Measurements from ENCODE around the gene THAP2.

THAP2 gene

DNA sequence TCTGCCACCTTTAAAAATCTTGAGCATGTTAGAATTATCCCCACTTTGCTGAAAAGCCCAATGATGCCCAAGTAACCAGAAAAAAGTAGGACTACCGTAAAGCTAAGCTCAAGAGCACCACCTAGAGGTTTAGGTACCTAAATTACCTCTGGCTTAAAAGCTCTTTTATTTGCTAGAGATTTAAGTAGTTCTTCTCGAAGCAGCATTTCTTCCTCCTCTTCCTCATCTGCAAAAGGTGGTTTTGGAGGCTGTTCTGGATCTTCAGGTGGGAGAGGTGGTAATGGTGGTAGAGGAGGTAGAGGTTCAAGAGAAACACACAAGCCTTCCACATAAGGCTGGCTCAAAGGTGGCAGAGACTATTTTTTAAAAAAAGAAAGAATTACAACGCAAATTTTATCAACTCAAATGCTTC, 27.4 kb upstream of the THAP2 start:
- DNase-seq (ENCODE audit: low read depth): peak; percentile 30
- TF ChIP-seq CTCF (IDR thresholded peaks at IDR 0.05; ENCODE audit: low read depth, low read length, missing control alignments): peak; percentile 76
- no peak overlapping the region for H3K4me3 ChIP-seq (ENCODE audit: low read depth, low read length)

GRCh38 chr12:71638499-71638898, 25.6 kb upstream of the THAP2 start:
- DNase-seq (ENCODE audit: low read depth): no peak
- H3K4me3 ChIP-seq (ENCODE audit: low read depth, low read length): no peak overlapping the region
- TF ChIP-seq CTCF (IDR thresholded peaks at IDR 0.05; ENCODE audit: low read depth, low read length, missing control alignments): no peak

GRCh38 chr12:71639341-71639760, 24.8 kb upstream of the THAP2 start:
- no peak for DNase-seq (ENCODE audit: low read depth)
- TF ChIP-seq CTCF (IDR thresholded peaks at IDR 0.05; ENCODE audit: low read depth, low read length, missing control alignments): peak; percentile 47

GRCh38 chr12:71640316-71640715, 23.8 kb upstream of the THAP2 start:
- no peak for TF ChIP-seq CTCF (IDR thresholded peaks at IDR 0.05; ENCODE audit: low read depth, low read length, missing control alignments)
- no peak overlapping the region for H3K4me3 ChIP-seq (ENCODE audit: low read depth, low read length)
- no peak for DNase-seq (ENCODE audit: low read depth)

More at GRCh38 chr12:71639341-71639760, 24.8 kb upstream of the THAP2 start:
- no peak overlapping the region for H3K4me3 ChIP-seq (ENCODE audit: low read depth, low read length)

DNA sequence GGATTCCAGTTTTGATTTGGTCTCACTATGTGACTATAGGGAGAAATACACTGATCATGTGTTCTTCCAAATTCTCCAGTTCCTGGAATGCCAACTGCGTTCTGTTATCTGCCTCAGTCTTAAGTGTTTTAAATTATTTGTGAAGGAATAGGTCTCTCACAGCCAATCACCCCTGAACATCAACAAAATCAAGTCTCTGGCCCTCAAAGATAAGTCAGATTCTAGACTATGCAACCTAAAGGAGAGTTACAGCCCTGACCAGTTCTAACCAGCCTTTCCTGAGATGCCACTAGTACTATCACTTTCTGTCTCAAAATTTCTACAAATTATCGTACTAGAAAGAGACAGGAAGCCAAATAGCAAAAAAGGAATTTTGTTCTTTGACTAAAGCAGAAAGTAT, 22.7 kb upstream of the THAP2 start:
- no peak overlapping the region for H3K4me3 ChIP-seq (ENCODE audit: low read depth, low read length)
- no peak for TF ChIP-seq CTCF (IDR thresholded peaks at IDR 0.05; ENCODE audit: low read depth, low read length, missing control alignments)
- DNase-seq (ENCODE audit: low read depth): no peak

DNA sequence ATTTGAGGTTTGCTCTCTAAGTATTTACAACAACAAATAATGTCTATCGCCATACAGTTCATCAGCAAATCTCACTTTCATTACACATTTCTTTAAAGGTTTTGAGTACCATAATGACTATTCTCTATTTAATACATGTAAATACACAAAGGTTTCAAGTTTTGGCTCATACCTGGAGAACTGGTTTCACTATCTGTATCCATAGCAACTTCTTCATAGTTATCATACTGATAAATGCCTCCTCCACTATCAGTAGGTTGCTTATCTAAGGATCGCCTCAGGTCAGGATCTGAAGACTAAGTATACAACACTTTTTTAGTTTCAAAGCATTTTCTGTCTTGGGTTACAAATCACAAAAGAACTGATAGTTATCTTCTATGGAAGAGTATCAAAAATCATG, 21.8 kb upstream of the THAP2 start:
- TF ChIP-seq CTCF (IDR thresholded peaks at IDR 0.05; ENCODE audit: low read depth, low read length, missing control alignments): no peak
- DNase-seq (ENCODE audit: low read depth): no peak
- no peak overlapping the region for H3K4me3 ChIP-seq (ENCODE audit: low read depth, low read length)

- no peak for TF ChIP-seq CTCF (IDR thresholded peaks at IDR 0.05; ENCODE audit: low read depth, low read length, missing control alignments)
- DNase-seq (ENCODE audit: low read depth): no peak
- no peak overlapping the region for H3K4me3 ChIP-seq (ENCODE audit: low read depth, low read length)
These were observed 18.8 kb upstream of the THAP2 start for GRCh38 chr12:71645268-71645667.
